GM12891 (cell line): ENCODE data around the gene ARHGAP8. TPM values are rescaled to one million over a fixed set of nuclear protein-coding genes. Genes with fewer than 3 reads are reported as not detected.

Source experiments
- DNase-seq: peaks from one replicate; pipeline ENCODE4 v3.0.0; 2011; ENCODE audit warnings: low spot score; ENCODE audit not compliant: insufficient read length
- FAIRE-seq: peaks from 2 replicates; lab custom pipeline; 2011; peaks lifted over from hg19 to GRCh38; lab: Jason Lieb, UNC
- PAX5 ChIP-seq: IDR thresholded peaks from 2 replicates; pipeline ENCODE4 v1.6.1; 2011; ENCODE audit warnings: low read length, moderate library complexity, mild to moderate bottlenecking; ENCODE audit not compliant: insufficient read depth, severe bottlenecking
- POLR2A ChIP-seq: IDR thresholded peaks from 2 replicates; pipeline ENCODE4 v1.6.1; 2011; ENCODE audit warnings: low read depth, low read length, control low read depth
- POLR2AphosphoS5 ChIP-seq: IDR thresholded peaks from 2 replicates; pipeline ENCODE4 v1.6.1; 2011; ENCODE audit warnings: low read depth, low read length, control low read depth
- POU2F2 ChIP-seq: IDR thresholded peaks from 2 replicates; pipeline ENCODE4 v1.6.1; 2011; ENCODE audit warnings: low read depth, mild to moderate bottlenecking, control low read depth, low read length, moderate library complexity
- SPI1 ChIP-seq: IDR thresholded peaks from 2 replicates; pipeline ENCODE4 v1.6.1; 2011; ENCODE audit warnings: low read depth, low read length, control low read depth
- TAF1 ChIP-seq: IDR thresholded peaks from 2 replicates; pipeline ENCODE4 v1.6.1; 2011; ENCODE audit warnings: low read depth, low read length, control low read depth
- polyA plus RNA-seq: library from polyadenylated mRNA; unstranded; fragments of >200 nt; gene quantifications from one replicate; pipeline ENCODE4 v1.2.1, GENCODE V29; 2012; ENCODE audit warnings: low read depth, missing spikeins, inconsistent platforms; ENCODE audit not compliant: missing spikeins

ARHGAP8 gene
- polyA plus RNA-seq = 0.05 TPM

DNA sequence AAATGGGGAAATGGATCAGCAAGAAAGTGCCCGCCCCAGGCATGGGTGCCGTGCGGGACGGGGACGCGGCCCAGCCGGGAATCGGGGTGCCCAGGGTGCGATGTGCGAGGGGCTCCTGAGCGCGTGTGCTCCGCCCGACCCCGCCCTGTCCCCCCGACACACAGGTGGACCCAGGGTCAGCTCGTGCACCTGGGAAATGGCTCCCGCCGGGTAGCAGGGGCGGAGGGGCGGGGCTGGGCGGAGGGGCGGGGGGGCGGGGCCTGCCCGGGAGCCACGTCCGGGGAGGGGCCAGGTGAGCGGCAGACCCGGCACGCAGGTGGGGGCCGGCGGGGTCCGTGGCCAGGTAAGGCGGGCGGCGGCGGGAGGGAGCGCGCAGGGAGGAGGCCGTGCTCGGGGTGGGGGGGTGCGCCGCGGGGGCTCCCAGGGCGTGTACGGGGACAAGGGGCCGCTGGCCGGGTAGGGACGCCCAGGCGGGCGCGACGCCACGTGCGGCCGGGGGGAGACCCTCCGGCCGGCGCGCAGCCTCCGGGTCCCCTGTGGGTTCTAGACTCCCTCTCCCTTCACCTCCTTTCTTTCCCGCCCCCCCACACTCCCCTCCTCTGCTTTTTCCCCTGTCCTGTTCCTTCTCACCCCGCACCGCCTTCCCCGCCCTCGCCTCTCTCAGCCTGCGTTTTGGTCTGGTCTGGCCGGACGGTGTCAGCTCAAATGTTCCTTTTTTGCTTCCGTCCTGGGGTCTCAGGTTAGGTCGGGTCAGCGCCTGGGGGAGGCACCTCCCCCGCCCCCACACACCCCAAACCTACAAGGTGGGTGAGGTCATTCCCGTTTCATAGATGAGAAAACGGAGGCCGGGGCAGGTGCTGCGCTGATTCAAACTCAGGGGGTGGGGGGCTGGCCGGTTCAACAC is at the start of gene ARHGAP8:
ARHGAP8 (plus strand) TSS at position 291 of the 904 bp plus-strand sequence. CDS start 33,953 bp downstream, outside the sequence.
- TF ChIP-seq POU2F2 (no peak), TAF1 (no peak), PAX5 (no peak), SPI1 (no peak), POLR2AphosphoS5 (no peak), POLR2A (no peak)
- FAIRE-seq (no peak), DNase-seq (no peak)

DNA sequence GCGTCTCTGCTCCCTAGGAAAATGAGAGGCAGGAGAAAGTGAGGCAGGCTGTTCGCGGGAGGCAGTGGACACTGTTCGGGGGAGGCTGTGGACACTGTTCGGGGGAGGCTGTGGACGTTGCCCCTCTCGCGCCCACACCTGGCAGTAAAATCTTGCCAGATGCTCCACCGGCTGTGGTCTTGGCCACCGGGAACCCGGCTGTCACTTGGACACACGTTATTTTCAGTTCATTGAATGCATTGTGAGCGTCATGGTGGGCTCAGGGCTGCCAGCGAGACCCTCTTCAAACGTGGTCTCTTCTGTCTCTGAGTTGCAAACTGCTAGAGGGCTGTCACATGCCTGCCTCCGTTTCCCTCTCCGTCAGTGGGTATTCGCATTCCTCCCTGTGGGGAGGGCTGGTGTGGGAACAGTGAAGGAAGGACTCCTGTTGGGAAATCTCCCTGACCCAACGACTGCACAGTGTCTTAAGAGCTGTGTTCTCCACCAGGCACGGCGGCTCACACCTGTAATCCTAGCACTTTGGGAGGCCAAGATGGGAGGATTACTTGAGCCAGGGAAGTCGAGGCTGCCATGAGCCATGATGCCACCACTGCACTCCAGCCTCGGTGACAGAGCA is 49.0 kb upstream of the ARHGAP8 start:
- no peak for DNase-seq
- no peak for TF ChIP-seq POU2F2
- no peak for TF ChIP-seq POLR2A
- no peak for TF ChIP-seq POLR2AphosphoS5
- no peak for TF ChIP-seq TAF1
- no peak for TF ChIP-seq SPI1
- TF ChIP-seq PAX5 = no peak
- no peak for FAIRE-seq

DNA sequence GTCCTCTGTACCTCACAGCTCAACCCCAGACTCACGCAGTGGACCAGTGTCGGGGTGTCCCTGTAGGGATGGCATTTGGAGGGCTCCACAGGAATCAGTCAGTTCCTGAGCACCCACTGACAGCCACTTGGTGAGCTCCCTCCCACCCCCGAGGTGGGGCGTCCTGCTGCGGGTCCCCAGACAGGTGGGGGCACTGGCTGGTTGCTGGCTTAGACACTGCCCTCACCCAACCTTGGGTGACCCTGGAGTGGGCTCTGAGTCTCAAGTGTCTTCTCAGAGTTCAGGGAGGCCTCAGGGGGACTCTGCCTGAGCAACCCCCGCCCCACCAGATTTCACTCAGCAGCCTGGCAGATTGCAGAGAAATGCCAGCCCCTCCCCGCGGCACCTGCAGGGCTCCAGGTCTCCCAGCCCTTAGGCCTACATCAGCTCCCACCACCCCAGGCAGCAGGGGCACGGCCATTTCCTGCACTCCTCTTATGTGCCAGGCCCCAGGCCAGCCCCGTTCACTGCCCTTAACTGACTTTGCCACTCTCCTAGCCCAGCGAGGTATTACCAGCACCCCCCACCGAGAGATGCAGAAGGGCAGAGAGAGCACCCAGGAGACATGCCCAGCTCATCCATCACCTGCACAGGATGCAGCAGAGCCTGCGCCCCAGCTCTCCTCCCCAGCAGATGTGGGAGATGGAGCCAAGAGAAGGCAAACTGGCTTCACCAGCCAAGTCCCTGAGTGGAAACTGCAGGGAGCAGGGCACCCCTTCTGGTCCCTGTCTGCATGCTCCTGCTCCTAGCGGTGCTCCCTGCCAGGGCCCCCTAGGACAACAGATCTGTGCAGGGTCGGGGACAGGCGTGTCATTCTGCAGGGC is 48.0 kb upstream of the ARHGAP8 start:
- no peak for DNase-seq
- FAIRE-seq = no peak
- TF ChIP-seq POLR2AphosphoS5 (no peak), PAX5 (no peak), POLR2A (no peak), SPI1 (no peak), POU2F2 (no peak), TAF1 (no peak)

DNA sequence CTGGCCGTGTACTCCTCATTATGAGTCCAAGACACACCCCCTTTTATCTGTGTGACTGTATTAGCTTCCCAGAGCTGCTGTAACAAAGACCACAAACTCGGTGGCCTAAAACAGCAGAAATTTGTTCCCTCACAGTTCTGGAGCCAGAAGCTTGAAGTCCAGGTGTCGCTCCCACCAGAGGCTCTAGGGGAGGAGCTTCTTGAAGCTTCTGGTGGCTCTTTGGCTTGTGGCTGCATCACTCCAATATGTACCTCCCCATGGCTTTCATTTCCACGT is 47.4 kb upstream of the ARHGAP8 start:
- TF ChIP-seq TAF1 (no peak), POU2F2 (no peak)
- FAIRE-seq = no peak
- no peak for DNase-seq

DNA sequence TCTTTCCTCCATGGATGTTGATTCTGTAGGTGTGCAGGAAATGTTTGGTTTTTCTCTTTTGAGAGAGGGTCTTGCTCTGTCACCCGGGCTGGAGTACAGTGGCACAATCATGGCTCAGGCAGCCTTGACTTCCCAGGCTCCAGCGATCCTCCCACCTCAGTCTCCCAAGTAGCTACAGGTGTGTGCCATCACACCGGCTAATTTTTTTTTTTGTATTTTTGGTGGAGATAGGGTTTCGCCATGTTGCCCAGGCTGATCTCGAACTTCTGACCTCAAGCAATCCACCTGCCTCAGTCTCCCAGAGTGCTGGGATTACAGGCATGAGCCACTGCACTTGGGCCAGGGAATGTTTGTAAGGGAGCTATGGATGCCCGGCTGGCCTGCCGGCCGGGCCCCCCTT is 45.9 kb upstream of the ARHGAP8 start:
- no peak for DNase-seq
- no peak for FAIRE-seq
- TF ChIP-seq TAF1 (no peak), POLR2AphosphoS5 (no peak), PAX5 (no peak), POLR2A (no peak), SPI1 (no peak), POU2F2 (no peak)

DNA sequence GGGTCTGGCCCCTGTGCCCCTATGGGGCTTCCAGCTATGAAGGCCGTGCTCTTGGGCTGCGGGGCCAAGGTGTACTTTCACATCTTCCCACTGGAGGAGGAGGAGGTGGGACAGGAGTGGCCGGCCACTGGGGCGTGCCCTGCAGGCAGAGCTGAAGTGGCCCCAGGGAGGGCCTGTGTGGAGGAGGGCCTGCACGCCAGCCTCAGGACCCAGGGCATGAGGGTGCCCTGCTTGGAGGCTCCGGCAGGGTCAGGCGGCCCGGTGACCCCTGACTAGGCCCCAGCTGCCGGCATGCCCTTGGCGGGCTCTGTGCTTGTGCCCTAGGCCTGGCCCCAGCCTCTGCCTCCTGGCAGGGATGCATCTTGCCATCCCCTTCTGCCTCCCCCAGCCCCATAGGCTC is 45.2 kb upstream of the ARHGAP8 start:
- no peak for DNase-seq
- TF ChIP-seq TAF1 = no peak
- TF ChIP-seq SPI1 = no peak
- no peak for TF ChIP-seq POLR2AphosphoS5
- TF ChIP-seq POLR2A = no peak
- no peak for TF ChIP-seq POU2F2
- TF ChIP-seq PAX5 = no peak
- FAIRE-seq = no peak

DNA sequence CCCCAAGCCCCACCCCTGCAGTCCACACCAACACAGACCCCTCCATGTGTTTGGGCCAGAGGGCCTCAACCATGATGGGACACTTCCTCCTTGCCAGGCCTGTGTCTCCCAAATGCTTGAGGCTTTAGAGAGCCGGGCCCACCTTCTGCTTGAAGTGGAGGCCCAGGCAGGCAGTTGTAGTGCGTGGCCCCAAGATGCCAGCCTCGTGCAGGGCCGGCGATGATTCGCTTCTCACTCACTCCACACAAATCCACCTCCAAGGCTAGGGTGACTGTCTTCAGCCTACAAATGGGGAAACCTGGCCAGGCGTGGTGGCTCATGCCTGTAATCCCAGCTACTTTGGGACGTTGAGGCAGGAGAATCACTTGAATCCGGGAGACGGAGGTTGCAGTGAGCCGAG is 44.6 kb upstream of the ARHGAP8 start:
- TF ChIP-seq POLR2A (no peak), POU2F2 (no peak), POLR2AphosphoS5 (no peak), PAX5 (no peak), TAF1 (no peak)
- no peak for FAIRE-seq
- no peak for DNase-seq

DNA sequence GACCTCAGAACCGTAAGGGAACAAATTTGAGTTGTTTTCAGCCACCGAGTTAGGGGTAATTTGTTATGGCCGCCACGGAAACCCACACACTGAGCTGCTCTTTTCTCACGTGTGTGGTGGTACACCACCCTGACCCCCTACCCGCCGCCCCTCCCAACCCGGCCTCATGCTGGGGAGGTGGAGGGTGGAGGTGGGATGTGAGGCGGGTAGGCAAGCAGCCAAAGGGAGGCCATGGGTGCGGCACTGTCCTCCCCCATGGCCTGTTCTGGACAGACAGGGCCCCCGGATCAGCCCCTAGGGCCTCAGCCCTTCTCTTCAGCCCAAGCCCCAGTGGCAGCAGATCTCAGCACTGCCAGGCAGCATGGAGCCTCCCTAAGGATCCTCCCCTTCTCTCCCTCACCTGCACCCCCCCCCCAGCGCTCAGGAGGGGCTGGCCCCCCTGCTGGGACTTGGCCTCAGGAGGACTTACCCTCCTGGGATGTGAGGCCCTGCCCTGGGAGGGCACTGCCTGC is 42.4 kb upstream of the ARHGAP8 start:
- FAIRE-seq (no peak), DNase-seq (no peak)
- TF ChIP-seq POLR2AphosphoS5 (no peak), POLR2A (no peak), PAX5 (no peak), TAF1 (no peak), SPI1 (no peak), POU2F2 (no peak)

DNA sequence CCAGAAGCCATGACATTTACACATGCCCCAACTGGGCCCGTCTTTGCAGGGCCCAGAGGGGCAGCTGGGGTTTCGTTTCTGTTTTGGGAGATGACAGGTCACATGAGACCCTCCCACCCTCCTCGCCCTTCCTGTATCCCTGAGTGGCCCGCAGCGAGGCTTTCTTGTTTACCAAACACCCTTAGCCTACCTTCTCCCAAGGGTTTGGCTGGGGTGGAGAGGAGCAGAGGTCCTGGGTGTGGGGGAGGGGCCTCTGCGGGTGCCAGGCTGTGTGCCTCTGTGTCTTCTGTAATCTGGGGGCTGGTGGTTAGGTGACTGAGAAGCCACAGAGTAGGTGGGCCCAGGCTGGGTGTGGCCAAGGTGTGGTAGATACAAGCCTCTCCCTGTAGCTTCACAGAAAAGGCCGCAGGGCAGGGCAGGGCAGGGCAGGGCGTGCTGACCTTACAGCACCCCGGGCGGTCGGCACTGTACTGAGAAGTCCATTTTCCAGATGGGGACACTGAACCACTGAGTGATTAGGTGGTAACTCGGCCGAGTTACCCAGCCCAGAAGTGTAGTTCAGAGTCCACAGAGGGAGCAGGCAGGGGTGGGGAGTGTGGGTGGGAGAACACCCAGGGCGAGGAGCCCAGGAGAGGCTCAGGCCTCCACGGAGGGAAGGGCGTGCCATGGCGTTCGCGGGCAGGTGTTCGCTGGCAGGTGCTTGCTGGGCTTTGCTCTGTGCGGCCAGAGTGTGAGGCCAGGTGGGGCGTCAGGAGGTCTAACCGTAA is 41.7 kb upstream of the ARHGAP8 start:
- no peak for DNase-seq
- FAIRE-seq = peak; percentile 16
- TF ChIP-seq POLR2AphosphoS5 = no peak
- TF ChIP-seq PAX5 = no peak
- TF ChIP-seq SPI1 = no peak
- TF ChIP-seq POU2F2 = no peak
- no peak for TF ChIP-seq TAF1
- no peak for TF ChIP-seq POLR2A
